ENCODE measurements around the gene TTC13. TPM values are rescaled to one million over a fixed set of nuclear protein-coding genes. Genes with fewer than 3 reads are reported as not detected.

TTC13 gene
- total RNA-seq, 1 donor from 2014 or later = 8.5 TPM

DNA sequence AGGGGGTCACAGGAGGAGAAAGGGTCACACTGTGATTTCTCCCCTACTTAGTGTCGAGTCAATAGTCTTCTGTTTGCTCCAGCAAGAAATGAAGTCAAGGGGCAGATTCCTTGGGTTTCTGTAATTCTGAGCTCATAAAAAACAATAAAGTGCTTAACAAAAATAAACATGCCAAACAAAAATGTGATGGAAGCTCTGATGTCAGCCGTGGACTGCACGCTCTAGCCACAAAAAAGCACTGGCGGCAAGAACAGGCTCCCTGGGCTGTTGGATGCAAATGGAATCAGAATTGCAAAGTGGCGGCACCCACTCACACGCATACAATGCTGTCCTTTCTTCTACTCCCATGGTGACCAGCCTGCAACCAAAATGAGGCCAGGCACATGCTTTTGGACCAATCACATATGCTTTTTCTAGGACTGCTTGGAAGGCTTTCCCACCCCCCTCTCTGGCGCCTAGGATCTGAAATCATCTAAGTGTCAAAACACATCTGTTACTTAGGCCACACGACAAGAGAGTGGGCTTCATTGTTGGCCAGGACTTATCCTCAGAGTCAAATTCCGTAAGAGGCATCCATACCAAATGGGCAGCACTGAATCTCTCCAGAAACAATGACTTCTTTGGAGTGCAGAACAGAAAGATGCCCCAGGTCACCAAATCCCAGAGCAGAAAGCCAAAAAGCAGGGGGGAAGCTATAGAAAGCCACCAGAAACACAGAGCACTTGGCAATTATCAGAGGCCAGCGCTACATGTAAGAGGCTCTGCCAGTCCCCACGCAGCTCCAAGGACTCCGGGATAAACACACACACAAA is 119.5 kb downstream of the TTC13 start:
- H3K4me3 ChIP-seq (ENCODE audit: low read depth, low read length) = no peak overlapping the region
- TF ChIP-seq, protein P1, sequence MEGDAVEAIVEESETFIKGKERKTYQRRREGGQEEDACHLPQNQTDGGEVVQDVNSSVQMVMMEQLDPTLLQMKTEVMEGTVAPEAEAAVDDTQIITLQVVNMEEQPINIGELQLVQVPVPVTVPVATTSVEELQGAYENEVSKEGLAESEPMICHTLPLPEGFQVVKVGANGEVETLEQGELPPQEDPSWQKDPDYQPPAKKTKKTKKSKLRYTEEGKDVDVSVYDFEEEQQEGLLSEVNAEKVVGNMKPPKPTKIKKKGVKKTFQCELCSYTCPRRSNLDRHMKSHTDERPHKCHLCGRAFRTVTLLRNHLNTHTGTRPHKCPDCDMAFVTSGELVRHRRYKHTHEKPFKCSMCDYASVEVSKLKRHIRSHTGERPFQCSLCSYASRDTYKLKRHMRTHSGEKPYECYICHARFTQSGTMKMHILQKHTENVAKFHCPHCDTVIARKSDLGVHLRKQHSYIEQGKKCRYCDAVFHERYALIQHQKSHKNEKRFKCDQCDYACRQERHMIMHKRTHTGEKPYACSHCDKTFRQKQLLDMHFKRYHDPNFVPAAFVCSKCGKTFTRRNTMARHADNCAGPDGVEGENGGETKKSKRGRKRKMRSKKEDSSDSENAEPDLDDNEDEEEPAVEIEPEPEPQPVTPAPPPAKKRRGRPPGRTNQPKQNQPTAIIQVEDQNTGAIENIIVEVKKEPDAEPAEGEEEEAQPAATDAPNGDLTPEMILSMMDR (conservative IDR thresholded peaks at IDR 0.05; ENCODE audit: low read depth, low read length) = no peak
- DNase-seq (ENCODE audit: low read depth) = no peak

- DNase-seq (ENCODE audit: low read depth) = no peak
- TF ChIP-seq, protein P1 (conservative IDR thresholded peaks at IDR 0.05; ENCODE audit: low read depth, low read length) = no peak
- H3K4me3 ChIP-seq (ENCODE audit: low read depth, low read length) = no peak overlapping the region
These were observed 120.3 kb downstream of the TTC13 start for GRCh38 chr1:230858236-230858820.

DNA sequence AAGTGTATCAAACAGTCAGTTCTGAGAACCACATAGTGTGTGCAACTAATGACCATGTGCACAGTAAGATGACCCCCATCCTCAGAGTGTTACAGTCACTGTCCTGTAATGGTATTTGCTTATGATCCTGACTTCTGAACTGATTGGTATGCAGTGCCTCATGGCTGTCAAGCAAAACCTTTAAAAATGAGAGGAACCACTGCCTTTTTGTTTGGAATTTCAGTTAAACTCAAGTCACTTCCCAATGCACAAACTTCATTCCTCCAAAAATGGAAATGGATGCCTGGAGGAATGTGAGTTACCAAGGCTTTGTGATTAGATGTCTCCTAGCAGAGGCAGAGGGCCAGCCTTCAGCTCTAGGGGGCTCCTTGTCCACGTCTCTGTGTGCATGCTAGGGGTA is 120.8 kb downstream of the TTC13 start:
- TF ChIP-seq, protein P1 (conservative IDR thresholded peaks at IDR 0.05; ENCODE audit: low read depth, low read length) = no peak
- no peak overlapping the region for H3K4me3 ChIP-seq (ENCODE audit: low read depth, low read length)
- DNase-seq (ENCODE audit: low read depth) = no peak

DNA sequence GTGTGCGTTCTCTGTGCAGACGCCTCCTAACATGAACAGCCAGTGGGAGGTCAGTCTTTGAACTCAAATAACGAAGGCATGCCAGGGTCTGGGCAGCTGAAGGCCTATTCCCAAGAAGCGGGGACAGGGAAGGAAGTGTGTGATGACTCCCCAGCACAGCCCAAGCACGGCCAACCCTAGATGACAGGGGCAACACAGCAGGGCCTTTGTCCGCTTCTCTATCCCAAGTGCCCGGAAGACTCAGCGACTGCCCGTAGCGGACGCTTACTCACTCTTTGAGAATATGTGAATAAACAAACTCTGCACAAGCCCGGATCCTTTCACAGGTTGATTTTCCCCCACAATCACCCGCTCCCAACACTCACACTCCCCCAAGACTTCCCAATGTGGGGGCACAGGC is 121.6 kb downstream of the TTC13 start:
- TF ChIP-seq, protein P1 (conservative IDR thresholded peaks at IDR 0.05; ENCODE audit: low read depth, low read length) = no peak
- no peak for DNase-seq (ENCODE audit: low read depth)
- no peak overlapping the region for H3K4me3 ChIP-seq (ENCODE audit: low read depth, low read length)

Other genes starting within 250 kb of the TTC13 start
- gene CAPN9, start 231.5 kb downstream of the TTC13 start, total RNA-seq = not detected in 2 replicates
- 43.7 and 54.5 TPM in 2 replicates for gene C1orf198, start 110.3 kb downstream of the TTC13 start, total RNA-seq
- 6.7 and 16.0 TPM in 2 replicates for gene ARV1, start 233 bp upstream of the TTC13 start, total RNA-seq
- gene FAM89A, start 61.4 kb upstream of the TTC13 start, total RNA-seq = 2.7 and 5.9 TPM in 2 replicates
- gene TRIM67, start 183.2 kb upstream of the TTC13 start, total RNA-seq = not detected in 2 replicates